ENCODE results near the gene CELF4.

CELF4 gene

DNA sequence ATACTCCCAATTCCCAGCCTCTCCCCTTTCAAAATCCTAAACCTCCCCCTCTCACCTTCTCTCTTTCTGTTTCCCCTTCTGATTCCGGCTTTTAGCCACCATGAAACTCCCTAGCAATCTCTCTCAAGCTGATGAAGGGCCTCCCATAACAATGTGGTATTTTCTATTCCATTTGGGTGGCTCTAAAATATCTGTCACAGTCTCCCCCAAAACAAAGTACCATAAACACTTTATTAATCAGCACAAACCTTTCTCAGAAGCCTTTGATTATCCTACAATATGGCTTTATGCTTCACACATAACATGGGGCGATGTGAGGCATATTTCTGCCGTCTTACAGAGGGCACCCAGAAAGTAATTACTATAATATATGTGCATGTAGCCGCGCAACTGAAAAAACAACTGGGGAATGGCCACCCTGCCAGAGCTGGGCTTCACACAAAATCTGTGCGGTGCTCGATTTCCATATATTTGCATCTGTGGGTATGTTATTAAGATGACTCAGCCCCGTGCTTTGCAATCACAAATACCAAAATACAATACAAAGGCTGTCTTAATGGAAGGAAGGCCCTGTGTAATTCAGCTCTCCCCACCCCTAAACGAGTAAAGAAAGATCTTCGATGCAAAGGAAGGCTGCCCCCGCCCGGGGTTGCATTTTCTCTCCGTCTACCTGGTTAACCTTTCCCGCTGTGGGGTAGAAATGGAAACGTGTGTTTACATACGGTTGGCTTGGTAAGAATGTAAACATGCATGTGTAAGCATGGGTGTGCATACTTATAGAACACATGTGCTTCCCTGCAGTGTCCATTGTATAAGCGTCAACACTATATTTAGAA, 81.4 kb downstream of the CELF4 start:
- TF ChIP-seq, protein P1, sequence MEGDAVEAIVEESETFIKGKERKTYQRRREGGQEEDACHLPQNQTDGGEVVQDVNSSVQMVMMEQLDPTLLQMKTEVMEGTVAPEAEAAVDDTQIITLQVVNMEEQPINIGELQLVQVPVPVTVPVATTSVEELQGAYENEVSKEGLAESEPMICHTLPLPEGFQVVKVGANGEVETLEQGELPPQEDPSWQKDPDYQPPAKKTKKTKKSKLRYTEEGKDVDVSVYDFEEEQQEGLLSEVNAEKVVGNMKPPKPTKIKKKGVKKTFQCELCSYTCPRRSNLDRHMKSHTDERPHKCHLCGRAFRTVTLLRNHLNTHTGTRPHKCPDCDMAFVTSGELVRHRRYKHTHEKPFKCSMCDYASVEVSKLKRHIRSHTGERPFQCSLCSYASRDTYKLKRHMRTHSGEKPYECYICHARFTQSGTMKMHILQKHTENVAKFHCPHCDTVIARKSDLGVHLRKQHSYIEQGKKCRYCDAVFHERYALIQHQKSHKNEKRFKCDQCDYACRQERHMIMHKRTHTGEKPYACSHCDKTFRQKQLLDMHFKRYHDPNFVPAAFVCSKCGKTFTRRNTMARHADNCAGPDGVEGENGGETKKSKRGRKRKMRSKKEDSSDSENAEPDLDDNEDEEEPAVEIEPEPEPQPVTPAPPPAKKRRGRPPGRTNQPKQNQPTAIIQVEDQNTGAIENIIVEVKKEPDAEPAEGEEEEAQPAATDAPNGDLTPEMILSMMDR (conservative IDR thresholded peaks at IDR 0.05): no peak
- H3K27ac ChIP-seq: no peak overlapping the region

DNA sequence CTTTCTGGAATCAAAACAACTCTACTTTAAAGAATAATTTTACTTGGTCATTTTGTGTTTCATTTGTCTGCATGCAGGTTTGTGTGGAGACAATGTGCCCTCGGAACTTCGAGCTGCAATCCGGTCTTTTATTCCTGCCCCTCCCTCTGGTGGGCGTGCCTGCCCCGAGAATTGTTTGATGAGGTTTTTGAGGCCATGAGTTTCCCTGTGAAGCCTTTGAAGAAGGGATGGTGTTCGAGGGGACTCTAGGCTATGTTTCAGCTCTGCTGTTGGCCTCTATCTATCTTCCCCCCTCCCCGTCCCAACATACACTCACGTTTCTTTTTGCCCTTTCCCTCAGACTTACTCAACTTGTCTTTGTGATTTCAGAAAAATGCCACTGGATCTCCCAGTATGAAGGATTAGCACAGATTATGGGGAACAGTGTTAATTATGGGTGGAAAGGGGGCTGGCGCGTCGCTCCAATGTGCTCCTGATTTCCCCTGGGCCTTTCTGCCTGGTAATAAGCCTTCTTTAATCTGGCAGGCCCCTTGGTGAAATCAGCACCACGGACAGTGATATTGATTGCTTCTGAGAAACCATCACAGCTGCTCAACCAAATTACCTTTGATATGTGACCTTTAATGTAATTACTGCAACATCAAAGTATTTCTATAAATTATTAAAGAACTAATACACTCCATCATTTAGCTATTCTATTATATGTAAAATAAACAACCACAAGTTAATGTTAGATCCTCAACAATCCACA, 82.2 kb downstream of the CELF4 start:
- TF ChIP-seq, protein P1 (conservative IDR thresholded peaks at IDR 0.05): no peak
- no peak overlapping the region for H3K27ac ChIP-seq

DNA sequence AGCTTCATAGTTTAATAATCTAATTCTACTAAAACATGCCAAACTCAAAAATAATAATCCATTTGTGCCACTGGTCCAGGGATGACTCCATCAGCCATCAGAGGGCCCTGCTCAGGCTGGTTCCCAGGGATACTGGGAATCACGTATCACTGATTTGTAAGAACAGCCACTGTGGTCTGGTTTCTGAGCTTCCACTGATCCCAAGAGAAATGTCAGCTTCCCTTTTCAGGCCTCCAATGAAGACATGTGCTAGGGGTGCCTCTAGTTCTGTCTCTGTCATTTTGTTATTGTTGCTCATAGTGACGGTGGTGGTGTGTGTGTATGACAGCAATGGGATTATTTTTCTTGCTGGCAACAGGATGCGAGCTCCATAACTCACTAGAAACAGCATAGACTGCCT, 83.2 kb downstream of the CELF4 start:
- TF ChIP-seq, protein P1 (conservative IDR thresholded peaks at IDR 0.05): no peak
- H3K27ac ChIP-seq: no peak overlapping the region

DNA sequence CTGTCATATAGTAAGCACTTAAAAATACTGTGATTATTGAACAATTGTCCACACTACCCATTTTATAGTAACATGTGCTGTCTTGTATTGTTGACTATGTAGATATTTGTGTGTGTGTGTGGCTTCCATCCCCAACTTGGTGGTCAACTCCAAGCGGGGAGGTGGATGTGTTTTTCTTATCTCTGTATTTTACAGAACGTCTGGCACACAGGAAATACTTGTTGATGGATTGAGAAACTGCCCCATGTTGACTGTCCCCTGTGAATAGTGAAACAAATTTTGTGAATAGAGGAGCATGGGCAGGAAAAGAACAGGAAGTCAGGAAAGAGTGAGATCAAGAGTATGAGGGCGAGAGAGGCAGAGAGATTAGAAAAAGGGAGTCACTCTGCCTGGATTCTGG, 83.6 kb downstream of the CELF4 start:
- H3K27ac ChIP-seq: no peak overlapping the region
- TF ChIP-seq, protein P1 (conservative IDR thresholded peaks at IDR 0.05): no peak

DNA sequence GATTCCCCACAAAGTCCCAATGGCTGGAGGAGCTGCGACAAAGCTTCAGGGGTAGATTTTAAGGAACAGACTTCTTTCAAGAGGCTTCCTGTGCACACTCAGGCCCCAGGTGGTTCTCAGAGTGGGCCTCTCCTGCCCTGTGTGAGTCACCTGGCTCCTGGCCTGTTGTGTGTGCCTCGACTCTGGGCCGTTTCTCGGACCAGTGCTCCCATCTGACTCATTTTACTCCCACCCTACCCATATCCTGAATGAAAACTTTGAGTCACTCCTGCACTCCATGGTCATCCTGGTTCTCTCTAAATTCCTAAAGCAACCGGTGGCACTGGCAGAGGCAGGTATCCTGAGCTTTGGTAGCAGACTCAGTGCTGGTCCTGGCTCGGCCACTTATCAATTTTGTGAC, 84.1 kb downstream of the CELF4 start:
- TF ChIP-seq, protein P1 (conservative IDR thresholded peaks at IDR 0.05): no peak

DNA sequence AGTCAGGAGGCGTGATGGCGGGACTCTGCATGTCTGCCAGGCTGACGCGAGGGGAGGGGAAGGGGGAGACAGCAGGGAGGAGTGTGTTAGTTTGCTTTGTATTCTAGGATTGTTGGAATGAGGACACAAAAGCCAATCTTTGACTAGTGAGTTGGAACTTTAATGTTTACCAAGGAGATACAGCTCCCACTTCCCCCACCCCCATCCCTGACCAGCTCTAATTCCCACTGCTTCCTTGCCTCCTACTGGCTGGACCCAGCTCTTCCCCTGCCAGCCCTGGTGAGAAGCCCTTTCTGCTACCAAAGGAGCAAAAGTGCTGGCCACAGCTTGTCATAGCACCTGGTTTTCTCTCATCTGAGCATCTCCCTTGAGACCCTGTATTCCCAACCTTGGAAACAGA, 84.5 kb downstream of the CELF4 start:
- no peak overlapping the region for H3K27ac ChIP-seq
- TF ChIP-seq, protein P1 (conservative IDR thresholded peaks at IDR 0.05): 0 out of 2 replicates have a peak, but pooled peaks have one; percentile 14

More for the DNA sequence above, 84.1 kb downstream of the CELF4 start:
- no peak overlapping the region for H3K27ac ChIP-seq

DNA sequence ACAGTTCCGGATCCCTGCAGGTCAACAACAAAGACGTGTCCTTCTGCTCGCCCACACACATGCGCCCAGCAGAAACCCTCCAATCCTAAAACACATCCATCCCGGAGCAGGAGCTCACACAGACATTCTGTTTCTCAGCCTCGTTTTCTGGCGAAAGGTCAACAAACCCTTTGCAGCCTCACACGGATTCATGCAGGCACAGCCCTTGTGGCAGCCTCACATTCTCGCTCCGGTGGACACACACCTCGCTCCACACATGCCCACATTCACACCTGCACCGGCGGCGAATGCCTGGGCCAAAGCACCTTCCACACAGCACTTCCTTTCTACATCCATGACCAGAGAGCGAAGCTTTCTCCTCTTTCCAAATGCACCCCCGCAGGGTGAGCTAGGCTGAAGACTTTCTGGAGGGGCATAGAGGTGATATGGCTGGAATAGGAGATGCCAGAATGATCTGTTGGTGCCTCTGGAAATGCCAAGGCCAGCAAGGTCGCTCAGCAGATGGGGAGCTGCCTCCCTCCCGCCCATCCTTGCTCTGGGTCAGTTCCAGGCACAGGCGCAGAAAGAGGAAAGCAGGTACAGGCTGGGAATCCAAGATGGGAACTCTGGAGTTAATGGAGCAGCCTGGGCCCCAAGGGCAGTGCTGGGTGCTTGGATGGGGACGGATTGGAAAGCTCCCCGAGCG, 88.8 kb downstream of the CELF4 start:
- TF ChIP-seq, protein P1 (conservative IDR thresholded peaks at IDR 0.05): no peak
- H3K27ac ChIP-seq: no peak overlapping the region
